LNCaP clone FGC (cell line): ENCODE data around the gene COTL1.

ENCODE experiments used
- DNase-seq: peaks from one replicate; pipeline ENCODE4 v3.0.0-alpha.2; 2011; ENCODE audit warnings: low read depth
- H3K4me3 ChIP-seq: 2 replicates; pipeline ENCODE4 v1.5.1; 2011; ENCODE audit warnings: mild to moderate bottlenecking, low read depth, low read length, control low read depth
- TF ChIP-seq, protein P1 (sequence below): IDR thresholded peaks from 2 replicates; pipeline ENCODE4 v1.5.1; 2012; ENCODE audit warnings: mild to moderate bottlenecking; ENCODE audit not compliant: control insufficient read depth, insufficient read depth; ENCODE audit errors: extremely low read depth

Gene COTL1

DNA sequence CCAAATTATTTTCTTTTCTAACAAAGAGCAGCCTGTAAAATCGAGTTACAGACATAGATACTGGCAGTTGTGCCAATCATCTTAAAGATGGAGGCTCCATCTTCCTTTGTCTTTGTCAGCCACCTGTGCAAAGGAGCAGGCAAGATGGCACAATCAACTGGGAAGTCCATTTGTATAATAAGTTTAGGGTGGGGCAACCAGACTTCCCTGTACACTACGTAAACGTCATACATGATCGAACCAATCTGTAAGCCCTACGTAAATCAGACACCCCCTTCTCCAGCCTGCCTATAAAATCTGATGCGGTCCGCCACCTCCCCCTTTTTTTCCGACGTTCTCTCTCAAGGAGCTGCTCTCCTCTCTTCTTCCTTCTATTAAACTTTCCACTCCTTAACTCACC lies 82.0 kb downstream of the COTL1 start:
- no peak overlapping the region for H3K4me3 ChIP-seq
- TF ChIP-seq, protein P1, sequence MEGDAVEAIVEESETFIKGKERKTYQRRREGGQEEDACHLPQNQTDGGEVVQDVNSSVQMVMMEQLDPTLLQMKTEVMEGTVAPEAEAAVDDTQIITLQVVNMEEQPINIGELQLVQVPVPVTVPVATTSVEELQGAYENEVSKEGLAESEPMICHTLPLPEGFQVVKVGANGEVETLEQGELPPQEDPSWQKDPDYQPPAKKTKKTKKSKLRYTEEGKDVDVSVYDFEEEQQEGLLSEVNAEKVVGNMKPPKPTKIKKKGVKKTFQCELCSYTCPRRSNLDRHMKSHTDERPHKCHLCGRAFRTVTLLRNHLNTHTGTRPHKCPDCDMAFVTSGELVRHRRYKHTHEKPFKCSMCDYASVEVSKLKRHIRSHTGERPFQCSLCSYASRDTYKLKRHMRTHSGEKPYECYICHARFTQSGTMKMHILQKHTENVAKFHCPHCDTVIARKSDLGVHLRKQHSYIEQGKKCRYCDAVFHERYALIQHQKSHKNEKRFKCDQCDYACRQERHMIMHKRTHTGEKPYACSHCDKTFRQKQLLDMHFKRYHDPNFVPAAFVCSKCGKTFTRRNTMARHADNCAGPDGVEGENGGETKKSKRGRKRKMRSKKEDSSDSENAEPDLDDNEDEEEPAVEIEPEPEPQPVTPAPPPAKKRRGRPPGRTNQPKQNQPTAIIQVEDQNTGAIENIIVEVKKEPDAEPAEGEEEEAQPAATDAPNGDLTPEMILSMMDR, result no peak
- DNase-seq, result no peak

DNA sequence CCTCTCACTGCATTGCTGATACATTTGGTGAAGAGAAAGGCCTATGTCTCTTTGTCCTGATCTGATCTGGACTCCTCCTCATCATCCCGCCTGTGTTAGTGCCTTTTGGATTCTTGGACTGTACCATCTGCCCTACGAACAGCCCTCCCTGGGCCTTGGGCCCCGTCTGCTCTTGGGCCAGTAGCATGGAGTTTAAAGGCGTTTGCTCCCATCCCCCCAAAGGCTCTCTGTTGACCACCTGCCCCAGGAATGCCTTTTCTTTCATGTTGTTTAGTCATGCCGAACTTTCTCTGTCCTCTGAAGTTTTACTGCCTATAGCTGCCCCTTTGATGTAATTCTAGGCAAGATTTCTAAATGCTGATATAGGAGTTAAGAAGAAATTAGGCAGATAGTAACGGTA lies 82.5 kb downstream of the COTL1 start:
- TF ChIP-seq, protein P1, result no peak
- DNase-seq, result no peak

DNA sequence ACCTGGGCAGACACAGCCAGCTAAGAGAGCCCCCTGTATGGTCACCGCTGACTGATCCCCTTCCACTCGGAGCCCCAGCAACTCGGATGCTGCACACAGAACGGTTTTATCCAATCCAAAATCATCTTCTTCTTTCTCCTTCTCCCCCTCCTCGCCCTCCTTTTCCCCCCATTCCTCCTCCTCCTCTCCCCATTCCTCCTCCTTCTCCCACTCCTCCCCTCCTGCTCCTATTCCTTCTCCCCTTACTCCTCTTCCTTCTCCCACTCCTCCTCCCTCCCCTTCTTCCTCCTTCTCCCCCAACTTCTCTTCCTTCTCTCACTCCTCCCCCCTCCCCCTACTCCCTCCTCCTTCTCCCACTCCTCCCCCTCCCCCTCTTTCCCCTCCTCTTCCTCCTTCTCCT lies 83.1 kb downstream of the COTL1 start:
- no peak overlapping the region for H3K4me3 ChIP-seq
- DNase-seq, result no peak
- TF ChIP-seq, protein P1, result no peak

More for the DNA sequence above, 82.5 kb downstream of the COTL1 start:
- H3K4me3 ChIP-seq, result no peak overlapping the region

DNA sequence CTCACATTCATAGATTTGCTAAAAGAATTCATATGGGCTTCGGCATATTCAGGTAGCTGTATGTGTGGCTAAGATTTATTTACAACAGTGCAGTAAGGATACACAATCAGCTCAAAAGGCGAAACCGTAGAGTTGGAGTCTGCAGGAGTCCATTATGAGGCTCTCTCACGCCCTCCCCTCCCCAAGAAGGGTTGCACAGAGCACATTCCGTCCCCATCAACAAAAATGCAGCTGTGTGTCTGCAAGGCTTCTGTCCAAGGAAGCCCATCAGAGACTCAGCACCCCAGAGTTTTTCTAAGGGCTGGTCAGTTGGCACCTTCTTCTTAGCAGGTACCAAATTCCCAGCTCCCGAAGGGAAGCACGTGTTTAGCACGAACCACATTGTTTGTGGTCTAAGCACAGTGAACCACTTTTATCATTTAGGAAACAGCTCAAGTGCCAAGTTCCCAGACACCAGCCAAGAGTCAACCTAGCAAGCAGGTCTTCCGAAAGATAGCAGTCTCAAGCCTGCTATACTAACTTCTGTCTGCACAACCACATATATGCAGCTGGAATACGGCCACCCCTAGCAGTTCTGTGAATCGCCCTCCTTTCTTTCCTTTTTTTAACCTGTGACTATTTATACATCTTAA lies 84.9 kb downstream of the COTL1 start:
- H3K4me3 ChIP-seq, result no peak overlapping the region
- TF ChIP-seq, protein P1, result no peak
- no peak for DNase-seq

DNA sequence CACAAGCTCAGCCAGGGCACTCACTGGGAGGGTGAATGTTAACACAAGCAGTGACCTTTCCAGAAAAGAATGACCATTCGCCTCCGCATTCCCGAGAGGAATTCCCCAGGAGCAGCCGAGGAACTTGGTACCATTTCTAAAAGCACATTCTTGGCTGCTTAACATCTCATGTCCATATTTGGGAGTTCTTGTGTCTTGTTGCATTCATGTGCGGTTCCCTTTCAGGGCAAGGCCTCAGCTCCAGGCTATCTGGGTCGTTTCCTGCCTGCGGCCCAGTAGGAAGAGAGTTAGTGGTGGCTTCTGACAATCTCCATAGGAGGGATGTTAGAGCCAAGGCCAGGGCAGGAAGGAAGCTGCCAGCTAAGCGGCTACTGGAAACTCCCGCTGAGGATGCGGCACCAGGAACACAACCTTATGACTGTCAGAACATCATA lies 85.6 kb downstream of the COTL1 start:
- DNase-seq, result no peak
- TF ChIP-seq, protein P1, result no peak

DNA sequence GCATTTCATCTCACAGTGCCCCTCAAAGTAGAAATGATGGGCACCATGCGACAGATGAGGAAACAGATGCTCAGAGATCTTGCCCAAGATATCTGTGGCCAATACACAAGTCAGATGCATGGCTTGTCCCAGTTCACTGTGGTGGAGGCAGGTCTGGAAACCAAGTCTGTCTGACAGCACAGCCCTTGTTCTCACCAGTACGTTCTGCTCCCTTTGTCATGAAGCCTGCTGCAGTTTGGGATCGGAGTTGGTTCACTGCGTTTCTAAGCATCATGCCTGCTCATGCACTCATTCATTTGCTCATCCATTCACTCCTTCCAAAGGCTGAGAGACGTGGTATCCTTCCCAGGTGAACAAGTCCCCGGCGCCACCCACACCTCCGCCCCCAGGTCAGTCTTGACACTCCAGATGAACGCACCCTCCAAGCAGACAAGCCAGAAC lies 86.2 kb downstream of the COTL1 start:
- DNase-seq, result no peak
- TF ChIP-seq, protein P1, result no peak
- H3K4me3 ChIP-seq, result no peak overlapping the region

More for the DNA sequence above, 85.6 kb downstream of the COTL1 start:
- no peak overlapping the region for H3K4me3 ChIP-seq

DNA sequence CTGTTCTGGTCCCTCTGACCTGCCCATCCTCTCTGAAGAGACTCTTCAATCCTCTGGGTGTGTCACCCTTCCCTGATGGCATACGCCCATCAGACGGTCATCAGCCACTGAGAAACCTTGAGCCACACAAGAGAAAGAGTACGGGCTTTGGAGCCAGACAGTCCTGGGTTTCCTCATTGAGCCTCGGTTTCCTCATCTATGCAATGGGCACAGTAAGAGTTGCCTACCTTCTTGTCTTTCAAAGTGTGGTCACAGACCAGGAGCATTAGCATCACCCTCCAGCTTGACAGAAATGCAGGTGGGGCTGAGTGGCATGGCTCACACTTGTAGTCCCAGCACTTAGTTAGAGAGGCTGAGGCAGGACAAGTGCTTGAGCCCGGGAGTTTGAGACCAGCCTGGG lies 87.3 kb downstream of the COTL1 start:
- TF ChIP-seq, protein P1, result no peak
- no peak for DNase-seq
- H3K4me3 ChIP-seq, result no peak overlapping the region
